Neutrophil (primary cell): ENCODE measurements around the gene PPP1R3C.

Experiments used
- H3K27ac ChIP-seq: fragments of 200-600 bp; sonication (generic); 2 replicates; pipeline ENCODE4 v1.5.1; 2016; ENCODE audit warnings: mild to moderate bottlenecking, moderate library complexity
- H3K27me3 ChIP-seq: fragments of 200-600 bp; sonication (generic); 2 replicates; pipeline ENCODE4 v1.6.0; 2016; ENCODE audit warnings: mild to moderate bottlenecking
- H3K36me3 ChIP-seq: fragments of 200-600 bp; sonication (generic); 2 replicates; pipeline ENCODE4 v1.5.1; 2017
- H3K4me1 ChIP-seq, 2 experiments: fragments of 200-600 bp in 1 of 2; sonication (generic) in 1 of 2; 1 replicate in 1 of 2; 2 replicates in 1 of 2; pipeline versions ENCODE4 v1.5.1 to v1.6.1; 2013 to 2016; ENCODE audit warnings: low read depth in 1 of 2, low read length in 1 of 2, mild to moderate bottlenecking in 1 of 2, moderate library complexity in 1 of 2; ENCODE audit not compliant: control insufficient read depth in 1 of 2, insufficient read depth in 1 of 2
- H3K4me3 ChIP-seq, 2 experiments: fragments of 200-600 bp in 1 of 2; sonication (generic) in 1 of 2; 1 replicate in 1 of 2; 2 replicates in 1 of 2; pipeline ENCODE4 v1.5.1; 2013 to 2016; ENCODE audit warnings: low read depth in 1 of 2, low read length in 1 of 2, mild to moderate bottlenecking in 1 of 2, moderate library complexity in 1 of 2
- H3K9me3 ChIP-seq: fragments of 200-600 bp; sonication (generic); 2 replicates; pipeline ENCODE4 v1.5.1; 2016
- CTCF ChIP-seq: fragments of 200-600 bp; sonication (generic); IDR thresholded peaks from 2 replicates; pipeline ENCODE4 v1.5.1; 2016; ENCODE audit warnings: antibody characterized with exemption

The PPP1R3C gene

GRCh38 chr10:91621483-91622113 lies 11.3 kb downstream of the PPP1R3C start:
- Histone ChIP-seq H3K36me3 (no peaks in the 10 kb centered on the region), H3K27ac (no peak overlapping the region), H3K27me3 (peaks cover 5% of the 10 kb centered on the region), H3K4me3 (no peak overlapping the region), H3K4me1 (no peaks in the 10 kb centered on the region), H3K9me3 (no peaks in the 10 kb centered on the region)
- TF ChIP-seq CTCF = no peak

- H3K27ac ChIP-seq = no peak overlapping the region
- peaks cover 5% of the 10 kb centered on the region for H3K27me3 ChIP-seq
- TF ChIP-seq CTCF = no peak
- no peaks in the 10 kb centered on the region for H3K36me3 ChIP-seq
- no peak overlapping the region for H3K4me3 ChIP-seq
- no peaks in the 10 kb centered on the region for H3K9me3 ChIP-seq
- no peaks in the 10 kb centered on the region for H3K4me1 ChIP-seq
Observed at GRCh38 chr10:91617072-91617609, 15.7 kb downstream of the PPP1R3C start.

GRCh38 chr10:91616137-91616536 lies 16.7 kb downstream of the PPP1R3C start:
- H3K4me3 ChIP-seq = no peak overlapping the region
- H3K9me3 ChIP-seq = no peaks in the 10 kb centered on the region
- TF ChIP-seq CTCF = no peak
- peaks cover 5% of the 10 kb centered on the region for H3K27me3 ChIP-seq
- H3K4me1 ChIP-seq = no peaks in the 10 kb centered on the region
- no peaks in the 10 kb centered on the region for H3K36me3 ChIP-seq
- H3K27ac ChIP-seq = no peak overlapping the region

GRCh38 chr10:91614225-91614624 lies 18.6 kb downstream of the PPP1R3C start:
- peaks cover 5% of the 10 kb centered on the region for H3K27me3 ChIP-seq
- H3K36me3 ChIP-seq = no peaks in the 10 kb centered on the region
- no peak overlapping the region for H3K4me3 ChIP-seq
- no peaks in the 10 kb centered on the region for H3K4me1 ChIP-seq
- H3K9me3 ChIP-seq = no peaks in the 10 kb centered on the region
- H3K27ac ChIP-seq = no peak overlapping the region
- TF ChIP-seq CTCF = no peak

GRCh38 chr10:91613411-91614187 lies 19.3 kb downstream of the PPP1R3C start:
- Histone ChIP-seq H3K9me3 (no peaks in the 10 kb centered on the region), H3K27me3 (peaks cover 5% of the 10 kb centered on the region), H3K4me3 (no peak overlapping the region), H3K4me1 (no peaks in the 10 kb centered on the region), H3K36me3 (no peaks in the 10 kb centered on the region), H3K27ac (no peak overlapping the region)
- no peak for TF ChIP-seq CTCF
